NB4 (cell line): ENCODE data around the gene TMEM63C.

Source experiments
- DNase-seq: peaks from one replicate; pipeline ENCODE4 v3.0.0; 2010; ENCODE audit warnings: low read depth
- H3K4me3 ChIP-seq: one replicate; pipeline ENCODE4 v1.5.1; 2011; ENCODE audit warnings: mild to moderate bottlenecking, low read depth, low read length, moderate library complexity
- MYC ChIP-seq: IDR thresholded peaks from 2 replicates; pipeline ENCODE4 v1.6.1; 2011; ENCODE audit warnings: low read depth, low read length
- POLR2A ChIP-seq: IDR thresholded peaks from 2 replicates; pipeline ENCODE4 v1.6.1; 2011; ENCODE audit warnings: mild to moderate bottlenecking; ENCODE audit not compliant: insufficient read length; ENCODE audit errors: extremely low read depth
- TF ChIP-seq, protein P1 (sequence below): IDR thresholded peaks from 2 replicates; pipeline ENCODE4 v1.6.1; 2011; ENCODE audit warnings: low read depth, low read length
- TF ChIP-seq, protein P2 (sequence below): IDR thresholded peaks from one replicate; pipeline ENCODE4 v1.5.1; 2012; ENCODE audit warnings: low read depth, low read length

The TMEM63C gene

DNA sequence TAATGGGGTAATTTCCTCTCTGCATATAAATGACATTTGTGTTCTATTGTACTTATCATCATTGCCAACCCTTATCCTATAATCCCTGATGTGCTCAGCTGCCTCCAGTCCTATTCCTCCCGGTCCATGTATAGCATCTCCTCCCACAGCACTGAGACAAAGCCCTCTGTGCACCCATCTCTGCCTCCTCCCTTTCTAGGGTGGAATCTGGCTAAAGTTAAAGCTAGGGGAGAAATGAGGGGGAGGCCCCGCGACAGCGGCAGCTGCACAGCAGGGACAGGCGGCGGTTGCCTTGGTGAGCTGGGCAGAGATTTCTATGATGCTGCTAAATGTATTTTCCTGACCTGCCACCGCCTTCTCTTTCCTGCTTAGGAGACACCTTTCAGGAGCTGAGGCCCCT lies 27.2 kb upstream of the TMEM63C start:
- no peak for DNase-seq
- TF ChIP-seq, protein P1, sequence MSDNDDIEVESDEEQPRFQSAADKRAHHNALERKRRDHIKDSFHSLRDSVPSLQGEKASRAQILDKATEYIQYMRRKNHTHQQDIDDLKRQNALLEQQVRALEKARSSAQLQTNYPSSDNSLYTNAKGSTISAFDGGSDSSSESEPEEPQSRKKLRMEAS, result no peak
- TF ChIP-seq POLR2A, result no peak
- no peak for TF ChIP-seq MYC
- TF ChIP-seq, protein P2, sequence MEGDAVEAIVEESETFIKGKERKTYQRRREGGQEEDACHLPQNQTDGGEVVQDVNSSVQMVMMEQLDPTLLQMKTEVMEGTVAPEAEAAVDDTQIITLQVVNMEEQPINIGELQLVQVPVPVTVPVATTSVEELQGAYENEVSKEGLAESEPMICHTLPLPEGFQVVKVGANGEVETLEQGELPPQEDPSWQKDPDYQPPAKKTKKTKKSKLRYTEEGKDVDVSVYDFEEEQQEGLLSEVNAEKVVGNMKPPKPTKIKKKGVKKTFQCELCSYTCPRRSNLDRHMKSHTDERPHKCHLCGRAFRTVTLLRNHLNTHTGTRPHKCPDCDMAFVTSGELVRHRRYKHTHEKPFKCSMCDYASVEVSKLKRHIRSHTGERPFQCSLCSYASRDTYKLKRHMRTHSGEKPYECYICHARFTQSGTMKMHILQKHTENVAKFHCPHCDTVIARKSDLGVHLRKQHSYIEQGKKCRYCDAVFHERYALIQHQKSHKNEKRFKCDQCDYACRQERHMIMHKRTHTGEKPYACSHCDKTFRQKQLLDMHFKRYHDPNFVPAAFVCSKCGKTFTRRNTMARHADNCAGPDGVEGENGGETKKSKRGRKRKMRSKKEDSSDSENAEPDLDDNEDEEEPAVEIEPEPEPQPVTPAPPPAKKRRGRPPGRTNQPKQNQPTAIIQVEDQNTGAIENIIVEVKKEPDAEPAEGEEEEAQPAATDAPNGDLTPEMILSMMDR, result no peak
- no peak overlapping the region for H3K4me3 ChIP-seq

DNA sequence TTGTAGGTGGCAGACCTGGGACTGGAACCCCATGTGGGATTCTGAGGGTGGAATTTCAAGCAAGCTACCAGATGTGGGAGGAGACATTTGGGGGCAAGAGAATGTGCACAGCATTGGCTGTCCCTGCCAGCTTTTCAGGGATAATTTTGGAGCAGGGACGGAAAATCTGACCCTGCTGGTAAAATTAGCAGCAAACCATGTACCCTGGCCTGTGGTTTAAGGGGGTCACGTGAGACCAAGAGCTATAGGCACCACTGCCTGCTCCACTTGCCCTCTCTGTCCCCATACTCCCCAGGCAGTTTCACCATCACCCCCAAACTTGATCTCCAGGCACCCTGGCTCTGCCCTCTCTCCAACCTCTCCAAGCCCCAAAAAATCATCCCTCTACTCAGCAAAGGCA lies 26.5 kb upstream of the TMEM63C start:
- no peak for TF ChIP-seq POLR2A
- TF ChIP-seq, protein P1, result no peak
- no peak for TF ChIP-seq MYC
- TF ChIP-seq, protein P2, result no peak
- no peak for DNase-seq
- H3K4me3 ChIP-seq, result no peak overlapping the region

DNA sequence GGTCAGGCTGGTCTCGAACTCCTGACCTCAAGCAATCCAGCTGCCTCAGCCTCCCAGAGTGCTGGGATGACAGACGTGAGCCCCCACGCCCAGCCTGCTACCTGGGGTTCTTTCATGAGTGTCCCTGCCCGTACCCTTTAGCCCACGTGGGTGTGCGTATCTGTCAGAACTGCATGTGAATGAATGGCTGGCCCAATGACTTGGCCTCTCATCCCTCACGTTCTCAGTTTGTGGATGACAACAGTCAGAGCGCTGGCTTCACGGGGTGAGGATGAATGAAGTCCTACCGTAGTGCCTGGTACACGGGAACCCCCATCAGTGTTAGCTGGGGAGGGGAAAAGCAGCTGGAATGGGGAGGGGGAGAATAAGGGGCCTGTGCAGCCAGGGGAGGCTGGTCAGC lies 23.9 kb upstream of the TMEM63C start:
- DNase-seq, result no peak
- no peak overlapping the region for H3K4me3 ChIP-seq
- TF ChIP-seq, protein P2, result no peak
- TF ChIP-seq, protein P1, result no peak
- no peak for TF ChIP-seq MYC
- TF ChIP-seq POLR2A, result no peak

DNA sequence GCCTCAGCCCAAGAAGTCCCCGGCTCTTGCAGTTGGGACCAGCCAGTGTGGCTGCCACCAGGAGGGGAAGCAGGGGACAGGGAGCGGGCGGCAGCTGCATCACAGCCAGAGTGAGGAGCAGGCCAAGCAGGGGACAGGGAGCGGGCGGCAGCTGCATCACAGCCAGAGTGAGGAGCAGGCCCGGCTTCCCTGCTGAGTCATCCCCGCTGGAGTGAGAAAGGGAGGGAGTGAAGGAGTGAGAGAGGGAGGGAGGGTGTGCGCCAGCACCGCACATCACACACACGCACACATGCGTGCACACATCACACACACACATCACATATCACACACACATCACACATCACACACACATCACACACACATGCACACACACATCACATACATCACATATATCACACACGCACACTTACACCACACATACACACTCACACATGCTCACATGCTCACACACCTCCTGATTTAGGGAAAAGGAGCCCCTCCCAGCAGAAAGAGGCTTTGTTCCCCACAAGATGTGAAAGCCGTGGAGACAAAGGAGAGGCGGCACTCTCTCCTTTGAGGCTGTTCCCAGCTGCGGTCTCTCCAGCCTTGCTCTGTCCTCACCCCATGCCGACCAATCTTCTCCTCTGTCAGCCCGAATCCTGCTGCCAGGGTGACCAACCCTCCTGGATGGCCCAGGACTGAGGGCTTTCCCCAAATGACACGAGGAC lies 23.3 kb upstream of the TMEM63C start:
- DNase-seq, result no peak
- no peak overlapping the region for H3K4me3 ChIP-seq
- TF ChIP-seq, protein P2, result no peak
- TF ChIP-seq POLR2A (no peak), MYC (no peak)
- TF ChIP-seq, protein P1, result no peak

DNA sequence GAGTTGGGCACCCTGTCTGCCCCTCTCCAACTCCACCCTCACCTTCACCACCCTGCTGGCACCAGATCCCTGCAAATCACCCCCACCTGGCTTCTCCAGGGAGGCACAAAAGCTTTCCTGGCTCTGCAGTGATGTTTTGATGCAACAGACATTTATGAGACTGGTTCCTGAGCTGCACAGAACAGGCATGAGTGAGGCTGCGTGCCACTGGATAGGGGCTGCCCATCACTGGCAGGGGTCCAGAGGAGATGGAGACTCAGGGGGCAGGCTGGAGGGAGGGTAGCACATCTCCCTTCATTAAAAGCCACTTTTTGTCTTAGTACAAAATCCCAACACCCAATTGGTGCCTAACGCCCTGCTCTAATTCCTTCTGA lies 22.7 kb upstream of the TMEM63C start:
- H3K4me3 ChIP-seq, result no peak overlapping the region
- DNase-seq, result no peak
- TF ChIP-seq POLR2A (no peak), MYC (no peak)
- TF ChIP-seq, protein P1, result no peak
- TF ChIP-seq, protein P2, result no peak
